ENCODE measurements around the gene SHMT1.

DNA sequence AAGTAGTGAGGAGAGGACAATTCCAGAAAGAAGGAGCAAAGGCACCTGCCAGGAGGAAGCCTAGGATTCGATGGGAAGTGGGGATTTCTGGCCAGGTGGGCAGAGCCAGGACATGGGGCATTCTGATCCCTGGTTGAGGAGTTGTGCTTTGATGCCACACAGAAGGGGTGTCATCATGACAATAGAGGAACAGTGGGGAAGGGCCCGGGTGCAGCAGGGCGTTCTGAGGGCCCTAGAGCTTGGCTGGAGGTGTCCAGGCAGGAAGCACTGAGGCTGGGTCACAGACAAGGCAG, 18.5 kb upstream of the SHMT1 start:
- no peak for TF ChIP-seq POLR2AphosphoS5 (IDR thresholded peaks at IDR 0.05)
- TF ChIP-seq, protein P1, sequence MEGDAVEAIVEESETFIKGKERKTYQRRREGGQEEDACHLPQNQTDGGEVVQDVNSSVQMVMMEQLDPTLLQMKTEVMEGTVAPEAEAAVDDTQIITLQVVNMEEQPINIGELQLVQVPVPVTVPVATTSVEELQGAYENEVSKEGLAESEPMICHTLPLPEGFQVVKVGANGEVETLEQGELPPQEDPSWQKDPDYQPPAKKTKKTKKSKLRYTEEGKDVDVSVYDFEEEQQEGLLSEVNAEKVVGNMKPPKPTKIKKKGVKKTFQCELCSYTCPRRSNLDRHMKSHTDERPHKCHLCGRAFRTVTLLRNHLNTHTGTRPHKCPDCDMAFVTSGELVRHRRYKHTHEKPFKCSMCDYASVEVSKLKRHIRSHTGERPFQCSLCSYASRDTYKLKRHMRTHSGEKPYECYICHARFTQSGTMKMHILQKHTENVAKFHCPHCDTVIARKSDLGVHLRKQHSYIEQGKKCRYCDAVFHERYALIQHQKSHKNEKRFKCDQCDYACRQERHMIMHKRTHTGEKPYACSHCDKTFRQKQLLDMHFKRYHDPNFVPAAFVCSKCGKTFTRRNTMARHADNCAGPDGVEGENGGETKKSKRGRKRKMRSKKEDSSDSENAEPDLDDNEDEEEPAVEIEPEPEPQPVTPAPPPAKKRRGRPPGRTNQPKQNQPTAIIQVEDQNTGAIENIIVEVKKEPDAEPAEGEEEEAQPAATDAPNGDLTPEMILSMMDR (IDR thresholded peaks at IDR 0.05) = no peak
- no peak for TF ChIP-seq POLR2A (IDR thresholded peaks at IDR 0.05)

Data from suprapubic skin (tissue), 4 donors.